ENCODE data around the gene ZBTB5. TPM values are rescaled to one million over a fixed set of nuclear protein-coding genes. Genes with fewer than 3 reads are reported as not detected.

Gene ZBTB5
- total and polyA plus RNA-seq, 2 experiments from 2014 or later: 1.8 to 8.3 TPM

DNA sequence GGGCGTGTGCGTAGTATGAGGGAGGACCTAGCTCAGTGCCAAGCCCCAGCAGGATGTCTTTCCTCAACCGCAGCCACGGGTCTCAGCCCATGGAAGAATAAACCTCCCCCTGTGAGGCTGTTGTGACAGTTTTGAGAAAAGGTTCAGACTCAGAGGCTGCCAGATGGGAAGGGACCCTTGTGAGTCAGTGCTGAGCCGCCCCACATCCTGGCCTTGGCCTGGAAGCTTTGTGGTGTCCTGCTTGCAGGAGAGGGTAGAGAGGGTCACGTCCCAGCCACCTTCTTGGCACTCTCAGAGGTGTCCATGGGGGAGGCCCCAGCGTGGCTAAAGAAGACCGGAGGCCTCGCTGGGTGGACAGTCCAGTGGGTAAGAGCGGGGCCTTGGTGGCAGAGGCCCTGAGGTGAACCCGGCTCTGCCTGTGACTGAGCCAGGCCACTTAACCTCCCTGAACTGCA lies 39.9 kb downstream of the ZBTB5 start:
- Histone ChIP-seq H3K9me3 (ENCODE audit: low read depth) (no peaks in the 10 kb centered on the region), H3K79me2 (ENCODE audit: insufficient read depth) (peaks cover 40% of the 10 kb centered on the region), H3K9me2 (ENCODE audit: insufficient read depth) (no peaks in the 10 kb centered on the region), H3K36me3 (ENCODE audit: low read depth) (peaks cover 6% of the 10 kb centered on the region; the same call in 1 of the 2 replicates), H3K4me1 (ENCODE audit: insufficient read depth) (peaks cover 15% of the 10 kb centered on the region; the same call in 1 of the 2 replicates), H3K4me3 (no peak overlapping the region), H2AFZ (no peak overlapping the region), H3K27me3 (replicated peaks; ENCODE audit: insufficient read depth) (no peaks in the 10 kb centered on the region), H4K20me1 (ENCODE audit: insufficient read depth) (no peaks in the 10 kb centered on the region; the same call in 1 of the 2 replicates), H3K27ac (no peak overlapping the region), H3F3A (ENCODE audit: insufficient read depth) (no peaks in the 10 kb centered on the region), H3K4me2 (ENCODE audit: unreplicated experiment) (no peak overlapping the region), H3K9ac (no peak overlapping the region)
- TF ChIP-seq EZH2 (IDR thresholded peaks at IDR 0.05; ENCODE audit: insufficient read depth, poor library complexity, severe bottlenecking) (no peak), EZH2phosphoT487 (IDR thresholded peaks at IDR 0.05; ENCODE audit: insufficient read depth, low read depth) (no peak)
- DNase-seq: no peak
- in situ Hi-C loops (cut with MboI): no loop called here
- WGBS, 2 experiments (ENCODE audit: low coverage in 1 of 2, low lambda C conversion rate in 2 of 2, missing lambda C conversion rate in 2 of 2): 79 to 84% methylated on average over 11 of the region's 11 CpGs

DNA sequence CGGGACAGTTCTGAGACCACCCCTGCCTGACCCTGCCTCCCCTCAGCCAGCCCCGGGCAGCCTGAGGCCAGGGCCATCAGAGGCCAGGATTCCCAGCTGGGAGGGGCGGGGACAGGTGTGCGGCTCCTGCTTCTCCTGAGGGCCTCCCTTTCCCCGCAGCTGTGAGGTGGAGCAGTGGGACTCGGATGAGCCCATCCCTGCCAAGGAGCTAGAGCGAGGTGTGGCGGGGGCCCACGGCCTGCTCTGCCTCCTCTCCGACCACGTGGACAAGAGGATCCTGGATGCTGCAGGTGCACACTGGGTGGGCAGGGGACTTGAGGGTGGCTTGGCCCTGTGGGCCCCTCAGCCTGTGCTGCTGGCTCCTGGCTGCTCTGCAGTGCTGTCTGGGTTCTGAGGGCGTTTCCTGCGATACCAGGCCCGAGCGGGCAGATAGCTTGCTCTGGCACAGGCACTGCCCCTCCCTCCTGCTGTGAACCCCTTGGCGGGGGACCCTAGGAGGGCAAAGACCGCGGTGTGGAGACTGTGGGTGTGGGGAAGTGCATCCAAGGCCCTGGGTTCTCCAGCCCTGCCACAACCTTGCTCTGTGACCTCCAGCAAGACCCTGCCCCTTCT lies 40.5 kb downstream of the ZBTB5 start:
- no peaks in the 10 kb centered on the region for H3F3A ChIP-seq (ENCODE audit: insufficient read depth)
- no peaks in the 10 kb centered on the region for H3K9me3 ChIP-seq (ENCODE audit: low read depth)
- no peaks in the 10 kb centered on the region; the same call in 1 of the 2 replicates for H4K20me1 ChIP-seq (ENCODE audit: insufficient read depth)
- H3K27me3 ChIP-seq (replicated peaks; ENCODE audit: insufficient read depth): no peaks in the 10 kb centered on the region
- in situ Hi-C loops (cut with MboI): no loop called here
- no peak for DNase-seq
- peaks cover 15% of the 10 kb centered on the region; the same call in 1 of the 2 replicates for H3K4me1 ChIP-seq (ENCODE audit: insufficient read depth)
- peaks cover 40% of the 10 kb centered on the region for H3K79me2 ChIP-seq (ENCODE audit: insufficient read depth)
- H3K27ac ChIP-seq: no peak overlapping the region
- H3K4me2 ChIP-seq (ENCODE audit: unreplicated experiment): no peak overlapping the region
- H3K9ac ChIP-seq: no peak overlapping the region
- H3K36me3 ChIP-seq (ENCODE audit: low read depth): peaks cover 6% of the 10 kb centered on the region; the same call in 1 of the 2 replicates
- TF ChIP-seq EZH2 (IDR thresholded peaks at IDR 0.05; ENCODE audit: insufficient read depth, poor library complexity, severe bottlenecking): no peak
- no peak for TF ChIP-seq EZH2phosphoT487 (IDR thresholded peaks at IDR 0.05; ENCODE audit: insufficient read depth, low read depth)
- 90 to 95% methylated on average over 16 to 18 of the region's 18 CpGs for whole genome bisulfite sequencing, 2 experiments (ENCODE audit: low coverage in 1 of 2, low lambda C conversion rate in 2 of 2, missing lambda C conversion rate in 2 of 2)
- no peak overlapping the region for H3K4me3 ChIP-seq
- H2AFZ ChIP-seq: no peak overlapping the region
- H3K9me2 ChIP-seq (ENCODE audit: insufficient read depth): no peaks in the 10 kb centered on the region

DNA sequence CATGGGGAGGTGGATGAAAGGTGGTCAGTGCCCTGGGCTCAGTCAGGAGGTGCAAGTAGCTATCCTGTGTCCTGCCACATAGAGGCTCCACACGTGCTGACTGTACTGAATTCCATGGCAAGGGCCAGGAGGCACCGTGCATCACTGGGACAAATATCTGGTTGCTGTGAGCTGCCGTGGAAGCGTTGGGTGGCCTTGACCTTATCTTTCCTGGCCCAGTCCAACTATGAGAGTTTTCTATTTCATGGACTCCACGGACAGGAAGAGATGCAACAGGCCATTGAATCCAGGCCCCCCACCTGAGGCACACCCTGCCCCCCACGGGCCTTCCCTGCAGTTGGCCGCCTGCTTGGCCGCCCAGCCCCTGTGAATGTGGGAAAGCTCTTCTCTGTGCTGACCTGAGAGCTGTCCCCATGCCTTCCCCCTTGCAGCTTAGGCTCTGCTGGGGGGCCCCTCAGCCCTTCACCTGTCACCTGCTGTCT lies 41.0 kb downstream of the ZBTB5 start:
- Histone ChIP-seq H3K4me2 (ENCODE audit: unreplicated experiment) (peak overlapping the region; percentile 91), H3K9ac (0 out of 2 replicates have a peak overlapping the region, but pooled peaks have one; percentile 94), H2AFZ (no peak overlapping the region), H3K4me3 (peak overlapping the region; percentile 89; the same call in 1 of the 2 replicates), H4K20me1 (ENCODE audit: insufficient read depth) (no peaks in the 10 kb centered on the region; the same call in 1 of the 2 replicates), H3K36me3 (ENCODE audit: low read depth) (peaks cover 6% of the 10 kb centered on the region; the same call in 1 of the 2 replicates), H3K9me3 (ENCODE audit: low read depth) (no peaks in the 10 kb centered on the region), H3K27ac (no peak overlapping the region), H3K9me2 (ENCODE audit: insufficient read depth) (no peaks in the 10 kb centered on the region), H3F3A (ENCODE audit: insufficient read depth) (no peaks in the 10 kb centered on the region), H3K79me2 (ENCODE audit: insufficient read depth) (peaks cover 40% of the 10 kb centered on the region), H3K4me1 (ENCODE audit: insufficient read depth) (peaks cover 15% of the 10 kb centered on the region; the same call in 1 of the 2 replicates), H3K27me3 (replicated peaks; ENCODE audit: insufficient read depth) (no peaks in the 10 kb centered on the region)
- TF ChIP-seq EZH2phosphoT487 (IDR thresholded peaks at IDR 0.05; ENCODE audit: insufficient read depth, low read depth) (no peak), EZH2 (IDR thresholded peaks at IDR 0.05; ENCODE audit: insufficient read depth, poor library complexity, severe bottlenecking) (no peak)
- WGBS, 2 experiments (ENCODE audit: low coverage in 1 of 2, low lambda C conversion rate in 2 of 2, missing lambda C conversion rate in 2 of 2): 75 to 82% methylated on average over 8 of the region's 8 CpGs
- DNase-seq: no peak
- in situ Hi-C loops (cut with MboI): no loop called here

DNA sequence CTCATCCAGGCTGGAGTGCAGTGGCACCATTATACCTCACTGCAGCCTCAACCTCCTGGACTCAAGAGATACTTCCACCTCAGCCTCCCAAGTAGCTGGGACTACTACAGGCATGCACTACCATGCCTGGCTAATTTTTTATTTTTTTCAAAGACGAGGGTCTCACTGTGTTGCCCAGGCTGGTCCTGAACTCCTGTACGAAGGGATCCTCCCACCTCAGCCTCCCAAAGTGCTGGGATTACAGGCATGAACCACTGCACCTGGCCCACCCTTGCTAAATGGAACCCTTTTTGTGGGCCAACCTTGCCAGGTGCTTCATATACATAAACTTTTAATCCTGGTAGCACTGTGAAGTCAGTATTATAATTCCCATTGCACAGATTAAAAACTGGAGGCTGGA lies 41.7 kb downstream of the ZBTB5 start:
- TF ChIP-seq EZH2 (IDR thresholded peaks at IDR 0.05; ENCODE audit: insufficient read depth, poor library complexity, severe bottlenecking) (no peak), EZH2phosphoT487 (IDR thresholded peaks at IDR 0.05; ENCODE audit: insufficient read depth, low read depth) (no peak)
- Histone ChIP-seq H3K9ac (peak overlapping the region; percentile 94), H4K20me1 (ENCODE audit: insufficient read depth) (no peaks in the 10 kb centered on the region; the same call in 1 of the 2 replicates), H3K4me1 (ENCODE audit: insufficient read depth) (peaks cover 15% of the 10 kb centered on the region; the same call in 1 of the 2 replicates), H3K4me2 (ENCODE audit: unreplicated experiment) (peak overlapping the region; percentile 91), H2AFZ (no peak overlapping the region), H3K36me3 (ENCODE audit: low read depth) (peaks cover 6% of the 10 kb centered on the region; the same call in 1 of the 2 replicates), H3K9me3 (ENCODE audit: low read depth) (no peaks in the 10 kb centered on the region), H3F3A (ENCODE audit: insufficient read depth) (no peaks in the 10 kb centered on the region), H3K4me3 (peak overlapping the region; percentile 89), H3K27ac (no peak overlapping the region), H3K79me2 (ENCODE audit: insufficient read depth) (peaks cover 40% of the 10 kb centered on the region), H3K9me2 (ENCODE audit: insufficient read depth) (no peaks in the 10 kb centered on the region), H3K27me3 (replicated peaks; ENCODE audit: insufficient read depth) (no peaks in the 10 kb centered on the region)
- 45 to 48% methylated on average over 2 of the region's 2 CpGs for WGBS, 2 experiments (ENCODE audit: low coverage in 1 of 2, low lambda C conversion rate in 2 of 2, missing lambda C conversion rate in 2 of 2)
- in situ Hi-C loops (cut with MboI): no loop called here
- no peak for DNase-seq

All from GM23248 (cell line).